ENCODE results near the gene UGT1A3. TPM values are rescaled to one million over a fixed set of nuclear protein-coding genes. Genes with fewer than 3 reads are reported as not detected.

UGT1A3 gene
- not detected in 2 replicates for total RNA-seq
- long read RNA-seq, result 0 reads

DNA sequence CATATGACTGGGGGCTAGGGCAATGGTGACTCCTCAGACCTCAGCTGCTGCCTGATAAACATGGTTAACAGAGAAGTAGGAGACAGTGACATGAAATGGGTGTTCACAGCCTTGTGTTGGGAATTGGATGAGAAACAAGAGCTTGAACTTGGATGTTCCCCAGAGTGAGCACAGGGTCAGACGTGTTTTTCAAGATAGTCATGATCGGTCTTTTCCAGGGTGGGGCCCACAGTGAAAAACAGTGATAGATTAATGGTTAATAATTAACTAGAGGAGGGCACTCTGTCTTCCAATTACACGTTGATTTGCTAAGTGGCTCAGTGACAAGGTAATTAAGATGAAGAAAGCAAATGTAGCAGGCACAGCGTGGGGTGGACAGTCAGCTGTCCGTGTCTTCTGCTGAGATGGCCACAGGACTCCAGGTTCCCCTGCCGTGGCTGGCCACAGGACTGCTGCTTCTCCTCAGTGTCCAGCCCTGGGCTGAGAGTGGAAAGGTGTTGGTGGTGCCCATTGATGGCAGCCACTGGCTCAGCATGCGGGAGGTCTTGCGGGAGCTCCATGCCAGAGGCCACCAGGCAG, at the start of gene UGT1A3:
Gene UGT1A3 (plus strand): TSS at position 320 of the 579 bp plus-strand sequence. CDS start 85 bp downstream, at position 405.
- H3K4me3 Mint-ChIP-seq, result no peak within 1 kb of the TSS
- H3K4me1 Mint-ChIP-seq, result no peaks in the 10 kb centered on the region
- H3K9me3 Mint-ChIP-seq, result peaks cover 16% of the 10 kb centered on the region
- peaks cover 3% of the 10 kb centered on the region for H3K36me3 Mint-ChIP-seq (ENCODE audit: low read depth)
- DNase-seq (ENCODE audit: low read depth, low spot score), result no peak
- TF ChIP-seq, protein P1, sequence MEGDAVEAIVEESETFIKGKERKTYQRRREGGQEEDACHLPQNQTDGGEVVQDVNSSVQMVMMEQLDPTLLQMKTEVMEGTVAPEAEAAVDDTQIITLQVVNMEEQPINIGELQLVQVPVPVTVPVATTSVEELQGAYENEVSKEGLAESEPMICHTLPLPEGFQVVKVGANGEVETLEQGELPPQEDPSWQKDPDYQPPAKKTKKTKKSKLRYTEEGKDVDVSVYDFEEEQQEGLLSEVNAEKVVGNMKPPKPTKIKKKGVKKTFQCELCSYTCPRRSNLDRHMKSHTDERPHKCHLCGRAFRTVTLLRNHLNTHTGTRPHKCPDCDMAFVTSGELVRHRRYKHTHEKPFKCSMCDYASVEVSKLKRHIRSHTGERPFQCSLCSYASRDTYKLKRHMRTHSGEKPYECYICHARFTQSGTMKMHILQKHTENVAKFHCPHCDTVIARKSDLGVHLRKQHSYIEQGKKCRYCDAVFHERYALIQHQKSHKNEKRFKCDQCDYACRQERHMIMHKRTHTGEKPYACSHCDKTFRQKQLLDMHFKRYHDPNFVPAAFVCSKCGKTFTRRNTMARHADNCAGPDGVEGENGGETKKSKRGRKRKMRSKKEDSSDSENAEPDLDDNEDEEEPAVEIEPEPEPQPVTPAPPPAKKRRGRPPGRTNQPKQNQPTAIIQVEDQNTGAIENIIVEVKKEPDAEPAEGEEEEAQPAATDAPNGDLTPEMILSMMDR (conservative IDR thresholded peaks at IDR 0.05), result no peak
- no peak within 1 kb of the TSS for H3K27ac Mint-ChIP-seq (ENCODE audit: unreplicated experiment)
- peaks cover 3% of the 10 kb centered on the region for H3K27me3 Mint-ChIP-seq (ENCODE audit: low read depth)

DNA sequence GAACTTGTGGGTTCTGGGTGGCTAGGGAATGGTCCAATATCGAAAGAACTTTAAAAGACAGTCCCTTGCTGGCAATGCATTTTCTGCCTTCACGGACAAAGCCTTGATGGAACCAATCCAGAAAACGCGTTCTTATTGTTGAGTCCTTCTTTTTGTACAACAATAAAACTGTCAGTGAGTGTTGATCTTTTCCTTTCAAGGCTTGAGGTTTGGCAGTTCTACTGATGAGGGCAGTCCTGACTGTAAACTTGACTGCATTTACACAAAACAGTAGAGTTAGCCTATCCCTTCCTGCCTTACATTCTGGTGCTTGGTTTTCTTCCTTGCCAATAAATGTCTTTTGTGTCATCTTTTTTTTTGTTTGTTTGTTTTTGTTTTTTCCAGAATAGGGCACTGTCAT, 49.6 kb upstream of the UGT1A3 start:
- H3K27me3 Mint-ChIP-seq (ENCODE audit: low read depth), result peaks cover 5% of the 10 kb centered on the region
- H3K36me3 Mint-ChIP-seq (ENCODE audit: low read depth), result no peaks in the 10 kb centered on the region
- DNase-seq (ENCODE audit: low read depth, low spot score), result no peak
- no peak overlapping the region for H3K4me3 Mint-ChIP-seq
- H3K27ac Mint-ChIP-seq (ENCODE audit: unreplicated experiment), result peak overlapping the region; percentile 47
- H3K9me3 Mint-ChIP-seq, result peaks cover 4% of the 10 kb centered on the region
- TF ChIP-seq, protein P1 (conservative IDR thresholded peaks at IDR 0.05), result no peak
- no peaks in the 10 kb centered on the region for H3K4me1 Mint-ChIP-seq

DNA sequence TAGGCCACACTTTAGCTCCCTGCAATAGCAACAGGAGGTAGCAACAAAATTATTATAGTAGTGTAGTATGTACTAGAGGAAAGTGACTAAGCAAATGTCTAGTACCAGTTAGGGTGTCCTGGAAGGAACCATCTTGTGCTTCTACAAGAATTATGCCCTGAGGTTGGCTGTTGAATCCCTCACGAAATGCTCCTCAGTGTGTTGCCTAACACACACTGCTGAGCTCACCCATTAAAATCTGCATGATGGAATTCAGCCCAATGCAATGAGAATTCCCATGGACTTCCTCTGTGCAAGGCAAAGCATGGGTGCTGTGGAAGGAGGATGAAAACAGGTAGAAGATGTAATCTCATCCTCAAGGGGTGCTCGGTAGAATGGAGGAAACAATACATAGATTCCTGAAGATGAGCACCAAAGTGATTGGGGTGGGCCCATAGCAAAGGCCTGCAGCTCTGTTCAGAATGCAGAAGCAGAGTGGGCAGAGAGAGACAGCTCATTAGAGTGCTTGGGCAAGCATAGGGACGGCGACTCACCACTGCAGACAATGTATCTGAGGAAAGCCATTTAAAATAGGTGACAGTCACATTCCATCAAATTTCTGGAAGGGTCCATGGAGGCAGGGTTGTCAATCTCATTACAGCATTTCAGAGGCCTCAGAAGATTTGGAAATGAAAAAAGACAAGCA, 48.3 kb upstream of the UGT1A3 start:
- Mint-ChIP-seq H3K4me1 (no peaks in the 10 kb centered on the region), H3K9me3 (peaks cover 4% of the 10 kb centered on the region), H3K27ac (ENCODE audit: unreplicated experiment) (no peak overlapping the region), H3K27me3 (ENCODE audit: low read depth) (peaks cover 5% of the 10 kb centered on the region), H3K36me3 (ENCODE audit: low read depth) (no peaks in the 10 kb centered on the region), H3K4me3 (no peak overlapping the region)
- DNase-seq (ENCODE audit: low read depth, low spot score), result no peak
- TF ChIP-seq, protein P1 (conservative IDR thresholded peaks at IDR 0.05), result no peak

DNA sequence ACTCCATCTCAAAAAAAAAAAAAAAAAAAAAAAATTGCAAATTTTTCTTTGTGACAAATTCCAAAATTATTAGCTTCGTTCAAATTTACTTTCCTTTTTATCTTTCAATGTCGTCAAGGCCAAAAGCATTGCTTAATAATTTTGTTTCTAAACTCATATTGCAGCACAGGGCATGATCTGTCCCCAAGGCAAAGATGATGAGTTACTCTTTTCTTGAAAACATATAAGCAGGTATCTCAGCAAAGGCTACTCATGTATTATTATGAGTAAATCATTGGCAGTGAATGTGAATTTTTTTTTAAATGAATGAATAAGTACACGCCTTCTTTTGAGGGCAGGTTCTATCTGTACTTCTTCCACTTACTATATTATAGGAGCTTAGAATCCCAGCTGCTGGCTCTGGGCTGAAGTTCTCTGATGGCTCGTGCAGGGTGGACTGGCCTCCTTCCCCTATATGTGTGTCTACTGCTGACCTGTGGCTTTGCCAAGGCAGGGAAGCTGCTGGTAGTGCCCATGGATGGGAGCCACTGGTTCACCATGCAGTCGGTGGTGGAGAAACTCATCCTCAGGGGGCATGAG, 47.2 kb upstream of the UGT1A3 start, which contains the start of gene UGT1A7:
Gene UGT1A7 (plus strand): TSS at position 381 of the 579 bp plus-strand sequence. CDS start 37 bp downstream, at position 418.
- Mint-ChIP-seq H3K4me3 (no peak within 1 kb of the TSS), H3K27me3 (ENCODE audit: low read depth) (peaks cover 5% of the 10 kb centered on the region), H3K27ac (ENCODE audit: unreplicated experiment) (no peak within 1 kb of the TSS), H3K36me3 (ENCODE audit: low read depth) (no peaks in the 10 kb centered on the region), H3K9me3 (no peaks in the 10 kb centered on the region), H3K4me1 (no peaks in the 10 kb centered on the region)
- no peak for DNase-seq (ENCODE audit: low read depth, low spot score)
- TF ChIP-seq, protein P1 (conservative IDR thresholded peaks at IDR 0.05), result no peak

DNA sequence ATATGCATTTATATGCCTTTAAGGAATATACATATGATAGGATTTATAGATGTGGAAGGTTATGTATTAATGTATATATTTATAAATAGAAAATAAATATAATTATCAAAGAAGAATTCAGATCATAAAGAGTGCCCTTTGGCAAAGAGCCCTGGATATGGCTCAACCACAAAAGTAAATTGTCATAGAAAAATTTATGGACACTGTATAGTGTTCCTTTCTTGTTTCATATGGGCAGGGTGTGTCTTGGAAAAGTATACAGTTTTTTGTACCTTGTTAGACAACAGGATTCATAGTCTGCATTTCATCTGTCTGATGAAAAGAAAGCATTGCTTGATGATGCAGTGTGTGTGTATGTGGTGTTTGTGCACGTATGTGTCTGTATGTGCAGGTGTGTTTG, 44.2 kb upstream of the UGT1A3 start:
- Mint-ChIP-seq H3K27me3 (ENCODE audit: low read depth) (peaks cover 3% of the 10 kb centered on the region), H3K4me3 (no peak overlapping the region), H3K9me3 (no peaks in the 10 kb centered on the region), H3K36me3 (ENCODE audit: low read depth) (no peaks in the 10 kb centered on the region), H3K4me1 (no peaks in the 10 kb centered on the region), H3K27ac (ENCODE audit: unreplicated experiment) (no peak overlapping the region)
- TF ChIP-seq, protein P1 (conservative IDR thresholded peaks at IDR 0.05), result no peak
- no peak for DNase-seq (ENCODE audit: low read depth, low spot score)
